GM19397 (cell line): Measurements from ENCODE around the gene SAMD9.
"Not testable (repeated sequence)": the region's sequence is repeated elsewhere in the genome, so short reads cannot be mapped to it uniquely, and the experiment has no call there.

Source experiments
- ATAC-seq: cut with Tn5 transposase; IDR thresholded peaks from one replicate; pipeline ENCODE4 v1.9.1; 2021; ENCODE audit warnings: mild to moderate bottlenecking, moderate library complexity; ENCODE audit not compliant: unreplicated experiment

The SAMD9 gene

GRCh38 chr7:93117852-93118530 lies at the start of gene SAMD9:
SAMD9 (minus strand) TSS chr7:93117979; CDS start chr7:93106097, 11,882 bp downstream.
- peak; percentile 98 for ATAC-seq

- peak; percentile 95 for ATAC-seq
These were observed 47.7 kb upstream of the SAMD9 start for GRCh38 chr7:93165447-93165846.

DNA sequence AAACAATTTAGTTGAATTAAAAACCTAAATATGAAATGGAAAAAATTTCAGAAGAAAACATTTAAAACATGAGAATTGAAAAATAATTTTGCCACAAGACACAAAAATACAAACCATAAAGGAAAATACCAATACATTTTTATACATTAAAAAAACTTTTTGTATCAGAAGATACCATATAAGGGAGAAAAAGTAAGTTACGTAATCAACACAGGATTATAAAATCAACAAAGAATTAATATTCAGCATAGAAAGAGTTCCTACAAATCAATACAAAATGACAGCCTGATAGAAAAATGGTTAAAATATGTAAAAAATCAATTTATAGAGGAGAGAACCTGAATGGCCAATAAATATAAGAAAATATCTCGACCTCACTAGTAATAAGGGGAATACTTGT lies 47.0 kb upstream of the SAMD9 start:
- no peak for ATAC-seq

GRCh38 chr7:93161181-93161762 lies 43.5 kb upstream of the SAMD9 start:
- ATAC-seq = no peak

DNA sequence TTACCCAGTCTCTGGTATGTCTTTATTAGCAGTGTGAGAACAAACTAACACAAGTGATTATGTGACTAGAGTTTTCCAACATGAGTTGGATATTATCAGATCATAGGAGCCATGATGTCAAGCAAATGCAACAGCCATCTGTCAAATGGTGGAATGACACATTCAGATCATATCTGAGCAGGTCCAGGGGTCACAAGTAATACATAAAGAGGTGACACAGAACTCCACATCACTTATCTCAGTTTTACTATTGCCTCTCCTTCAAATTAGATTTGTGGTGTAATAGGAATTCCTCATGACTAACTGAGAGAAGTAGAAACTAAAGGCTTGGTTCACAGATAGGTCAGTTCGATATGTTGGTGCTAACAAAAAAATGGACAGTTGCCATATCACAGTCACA lies 42.6 kb upstream of the SAMD9 start:
- no peak for ATAC-seq

GRCh38 chr7:93159490-93159889 lies 41.7 kb upstream of the SAMD9 start:
- no peak for ATAC-seq

- ATAC-seq = no peak
These were observed 39.1 kb upstream of the SAMD9 start for GRCh38 chr7:93156884-93157283.

DNA sequence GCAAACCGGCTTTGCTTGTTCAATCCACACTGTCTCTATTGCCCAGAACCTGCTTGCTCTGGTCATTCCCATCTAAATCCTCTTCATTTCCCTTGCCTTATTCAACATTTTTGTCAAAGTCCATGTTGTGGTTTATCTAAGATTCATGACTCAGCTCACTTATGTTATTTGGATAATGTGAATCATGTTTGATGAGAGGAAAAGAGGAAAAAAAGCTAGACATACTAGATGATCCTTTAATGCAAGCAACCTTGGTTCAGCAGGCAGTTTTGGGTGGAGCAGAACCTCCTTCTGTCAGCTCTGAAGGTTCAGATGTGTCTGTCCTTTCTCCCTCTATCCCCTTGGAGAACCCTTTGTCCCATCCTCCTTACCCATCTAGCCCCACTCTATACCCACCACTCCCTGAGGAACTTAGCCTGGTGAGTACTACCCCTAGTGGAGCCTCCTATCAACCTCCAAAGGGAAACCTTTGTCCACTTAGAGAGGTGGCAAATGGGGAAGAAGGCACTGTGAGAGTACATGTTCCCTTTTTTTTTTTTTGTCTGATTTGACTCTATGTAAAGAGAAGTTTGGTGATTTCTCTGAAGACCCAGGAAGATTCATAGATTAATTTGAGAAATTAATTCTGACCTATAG lies 32.5 kb upstream of the SAMD9 start:
- no peak for ATAC-seq

GRCh38 chr7:93148727-93149126 lies 30.9 kb upstream of the SAMD9 start:
- ATAC-seq = no peak

DNA sequence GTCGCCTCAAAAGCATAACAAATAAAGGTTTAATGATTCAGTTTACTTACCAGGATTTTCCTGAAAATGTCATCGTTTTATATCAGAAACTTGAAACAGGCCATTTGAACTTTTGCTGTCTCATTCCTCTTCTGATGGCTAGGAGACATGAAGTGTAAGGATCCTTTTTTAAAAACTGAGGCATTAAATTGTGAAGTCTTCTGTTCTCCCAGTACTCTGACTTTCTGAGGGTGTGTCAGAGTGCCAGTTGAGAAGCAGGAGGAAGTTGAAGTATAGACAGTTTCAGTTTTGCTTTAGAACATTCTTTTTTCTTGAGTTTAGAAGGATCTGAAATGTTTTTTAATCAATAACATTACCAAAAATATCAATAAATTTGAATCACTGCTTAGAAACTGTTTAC lies 30.4 kb upstream of the SAMD9 start, which contains the start of gene SAMD9L:
TSS of gene SAMD9L (minus strand) at position 242 of the 400 bp plus-strand sequence. CDS start 12,414 bp downstream, outside the sequence.
- ATAC-seq = peak; percentile 43

- ATAC-seq = peak; percentile 78
These were observed 29.6 kb upstream of the SAMD9 start for GRCh38 chr7:93147363-93147762.

DNA sequence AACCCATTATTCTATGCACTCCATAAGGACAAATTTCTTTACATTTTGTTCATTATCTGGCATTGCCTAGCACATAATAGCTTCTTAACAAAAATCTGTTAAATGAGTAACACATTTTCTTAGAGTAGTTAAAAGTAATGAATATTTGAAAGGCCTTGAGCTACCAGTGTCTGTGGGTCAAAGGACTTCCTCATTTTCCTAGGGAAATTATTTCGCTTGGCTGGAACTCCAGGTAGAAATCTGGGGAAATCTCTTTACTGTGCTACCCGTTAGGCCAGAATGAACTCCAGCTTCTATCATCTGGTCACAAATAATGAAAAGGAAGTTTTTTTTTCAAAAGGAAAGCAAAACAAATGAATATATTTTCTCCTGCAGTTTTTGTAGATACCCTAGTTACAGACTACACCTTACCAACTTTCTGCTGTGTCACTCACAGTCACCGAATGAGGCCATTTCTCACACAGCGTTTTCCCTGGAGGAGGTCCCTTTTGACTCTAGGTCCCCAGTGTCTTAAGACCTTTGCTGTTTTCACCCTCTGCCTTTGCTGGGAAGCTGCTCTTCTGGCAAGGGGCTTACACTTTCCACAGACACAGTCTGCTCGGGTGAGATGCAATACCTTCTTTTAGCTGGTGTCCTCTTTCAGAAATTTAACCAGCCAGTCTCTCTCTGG lies 28.8 kb upstream of the SAMD9 start:
- ATAC-seq = peak; percentile 25

DNA sequence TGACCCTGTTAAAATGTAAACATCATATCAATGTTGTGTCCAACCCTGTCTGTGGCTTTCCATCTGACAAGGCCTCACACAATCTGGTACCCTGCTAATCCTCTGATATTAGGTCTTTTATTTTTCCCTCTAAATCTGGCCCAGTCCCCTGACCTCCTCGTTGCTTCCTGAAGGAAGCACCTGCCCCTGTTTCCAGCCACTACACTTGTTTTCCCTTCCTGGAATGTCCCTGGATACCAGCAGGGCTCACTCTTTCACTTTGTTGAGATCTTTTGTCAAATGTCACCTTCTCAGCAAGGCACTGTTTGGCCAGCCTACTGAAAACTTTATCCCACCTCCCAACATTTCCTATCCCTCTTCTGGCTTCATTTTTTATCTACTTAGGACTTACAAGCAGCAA lies 28.3 kb upstream of the SAMD9 start:
- no peak for ATAC-seq

DNA sequence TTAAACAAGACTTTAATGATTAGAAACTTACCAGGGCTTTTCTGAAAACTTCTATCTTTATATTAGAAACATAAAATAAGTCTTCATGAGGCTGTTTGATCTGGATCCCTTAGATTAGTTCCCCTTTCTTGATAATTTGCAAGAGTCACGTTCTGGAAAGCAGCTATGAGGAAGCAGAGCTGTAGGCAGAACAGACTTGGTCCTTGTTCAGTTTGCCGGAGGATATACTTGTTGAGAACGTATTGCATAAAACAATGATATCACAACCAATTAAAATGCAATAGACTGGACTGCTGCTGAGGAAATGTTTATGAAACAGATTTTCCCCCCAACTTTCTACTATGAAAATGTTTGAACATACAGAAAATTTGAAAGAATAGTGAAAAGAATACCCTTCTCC lies 27.6 kb upstream of the SAMD9 start:
- ATAC-seq = no peak

- no peak for ATAC-seq
These were observed 24.3 kb upstream of the SAMD9 start for GRCh38 chr7:93142127-93142526.

GRCh38 chr7:93140582-93141191 lies 22.9 kb upstream of the SAMD9 start:
- ATAC-seq = no peak

DNA sequence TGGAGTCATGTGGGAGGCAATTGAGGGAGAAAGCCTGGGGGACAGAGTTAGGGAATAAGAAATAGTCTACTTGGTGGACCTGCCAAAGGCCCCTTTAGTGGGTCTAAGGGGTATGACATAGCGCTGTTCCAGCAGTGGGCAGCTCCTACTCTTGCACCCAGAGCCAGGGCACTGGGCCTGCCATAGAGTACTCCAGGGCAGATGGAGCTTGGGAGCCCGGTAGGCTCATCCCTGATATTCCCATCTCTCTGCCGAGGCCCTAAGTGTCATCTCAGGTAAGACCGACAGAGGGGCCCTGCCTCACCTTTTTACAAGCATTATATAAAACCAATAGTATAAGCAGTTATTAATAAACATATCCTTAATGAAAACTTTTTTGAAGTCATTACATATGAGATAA lies 20.8 kb upstream of the SAMD9 start:
- ATAC-seq = no peak

- no peak for ATAC-seq
These were observed 15.2 kb upstream of the SAMD9 start for GRCh38 chr7:93133005-93133404.

- no peak for ATAC-seq
These were observed 14.4 kb upstream of the SAMD9 start for GRCh38 chr7:93132216-93132615.

GRCh38 chr7:93126954-93127353 lies 9.2 kb upstream of the SAMD9 start:
- not testable (repeated sequence) for ATAC-seq

DNA sequence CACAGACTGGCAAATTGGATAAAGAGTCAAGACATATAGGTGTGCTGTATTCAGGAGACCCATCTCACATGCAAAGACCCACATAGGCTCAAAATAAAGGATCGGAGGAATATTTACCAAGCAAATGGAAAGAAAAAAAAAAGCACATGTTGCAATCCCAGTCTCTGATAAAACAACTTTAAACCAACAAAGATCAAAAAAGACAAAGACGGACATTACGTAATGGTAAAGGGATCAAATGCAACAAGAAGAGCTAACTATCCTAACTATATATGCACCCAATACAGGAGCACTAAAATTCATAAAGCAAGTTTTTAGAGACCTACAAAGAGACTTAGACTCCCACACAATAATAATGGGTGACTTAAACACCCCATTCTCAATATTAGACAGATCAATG lies 5.8 kb upstream of the SAMD9 start:
- ATAC-seq = not testable (repeated sequence)
